GM19455 (cell line): ENCODE results near the gene ZNF337.
A peak's percentile ranks its signal among the peaks of the same experiment; 100 is the strongest.
"Not testable (repeated sequence)": the region's sequence is repeated elsewhere in the genome, so short reads cannot be mapped to it uniquely, and the experiment has no call there.

Source experiments
- ATAC-seq: cut with Tn5 transposase; IDR thresholded peaks from one replicate; pipeline ENCODE4 v1.9.1; 2021; ENCODE audit not compliant: unreplicated experiment

The ZNF337 gene

GRCh38 chr20:25695532-25696370 lies 902 bp downstream of the ZNF337 start:
- ATAC-seq = peak; percentile 1

- no peak for ATAC-seq
Observed at GRCh38 chr20:25692499-25692898, 4.2 kb downstream of the ZNF337 start.

GRCh38 chr20:25690427-25690826 lies 6.2 kb downstream of the ZNF337 start:
- no peak for ATAC-seq

GRCh38 chr20:25686081-25687067 lies 10.3 kb downstream of the ZNF337 start:
- peak; percentile 25 for ATAC-seq

GRCh38 chr20:25685276-25686080 lies 11.2 kb downstream of the ZNF337 start:
- ATAC-seq = peak; percentile 70

GRCh38 chr20:25683826-25684225 lies 12.8 kb downstream of the ZNF337 start:
- ATAC-seq = not testable (repeated sequence)

GRCh38 chr20:25683050-25683449 lies 13.6 kb downstream of the ZNF337 start:
- ATAC-seq = no peak

GRCh38 chr20:25676164-25676809 lies 20.4 kb downstream of the ZNF337 start:
- ATAC-seq = no peak

GRCh38 chr20:25675161-25675560 lies 21.5 kb downstream of the ZNF337 start:
- ATAC-seq = no peak

GRCh38 chr20:25672659-25673235 lies 23.9 kb downstream of the ZNF337 start:
- no peak for ATAC-seq

- ATAC-seq = no peak
Observed at GRCh38 chr20:25669826-25670422, 26.7 kb downstream of the ZNF337 start.

- ATAC-seq = no peak
Observed at GRCh38 chr20:25668446-25668845, 28.2 kb downstream of the ZNF337 start.

GRCh38 chr20:25659999-25660398 lies 36.7 kb downstream of the ZNF337 start:
- no peak for ATAC-seq

GRCh38 chr20:25654487-25654886 lies 42.2 kb downstream of the ZNF337 start:
- no peak for ATAC-seq

- not testable (repeated sequence) for ATAC-seq
Observed at GRCh38 chr20:25652866-25653265, 43.8 kb downstream of the ZNF337 start.

GRCh38 chr20:25644814-25645213 lies 51.8 kb downstream of the ZNF337 start:
- no peak for ATAC-seq

- ATAC-seq = no peak
Observed at GRCh38 chr20:25643716-25644115, 52.9 kb downstream of the ZNF337 start.

GRCh38 chr20:25637247-25637646 lies 59.4 kb downstream of the ZNF337 start:
- ATAC-seq = no peak

GRCh38 chr20:25632940-25633790 lies 63.5 kb downstream of the ZNF337 start:
- ATAC-seq = no peak
